Measurements from ENCODE around the gene FNDC10. TPM values are rescaled to one million over a fixed set of nuclear protein-coding genes. Genes with fewer than 3 reads are reported as not detected.
A peak's percentile ranks its signal among the peaks of the same experiment; 100 is the strongest.

The FNDC10 gene
- total RNA-seq, 4 donors from 2014 or later, result 1.5 to 4.6 (median 3.7) TPM

- DNase-seq, result no peak
- Histone ChIP-seq H3K27me3 (peaks cover 61% of the 10 kb centered on the region), H3K9me3 (no peaks in the 10 kb centered on the region), H3K36me3 (no peaks in the 10 kb centered on the region), H3K4me3 (no peak overlapping the region), H3K27ac (no peak overlapping the region), H3K4me1 (no peaks in the 10 kb centered on the region)
- TF ChIP-seq POLR2A (IDR thresholded peaks at IDR 0.05), result no peak
- TF ChIP-seq POLR2AphosphoS5 (IDR thresholded peaks at IDR 0.05), result no peak
- no peak for TF ChIP-seq CTCF (IDR thresholded peaks at IDR 0.05)
- TF ChIP-seq EP300 (IDR thresholded peaks at IDR 0.05; ENCODE audit: low read depth), result no peak
- in situ Hi-C loops (cut with MboI; ENCODE audit: low pct_ligation_motif_present in 1 of 4, low pct_unique_long_range_greater_than_20kb in 1 of 4, low sequenced_read_pairs in 3 of 4), result no loop called here
- intact Hi-C loops (cut with DNase I; ENCODE audit: low total_unique reads), result no loop called here
- 56 to 69% methylated on average over 2 to 9 of the region's 9 CpGs for WGBS, 2 donors (ENCODE audit: low coverage in 1 of 2)
These were observed 17.2 kb downstream of the FNDC10 start for GRCh38 chr1:1582585-1583346.

GRCh38 chr1:1578371-1578940, 21.5 kb downstream of the FNDC10 start:
- H3K27me3 ChIP-seq, result peaks cover 38% of the 10 kb centered on the region
- H3K9me3 ChIP-seq, result no peaks in the 10 kb centered on the region
- DNase-seq, result no peak
- in situ Hi-C loops (cut with MboI; ENCODE audit: low pct_ligation_motif_present in 1 of 4, low pct_unique_long_range_greater_than_20kb in 1 of 4, low sequenced_read_pairs in 3 of 4), result no loop called here
- TF ChIP-seq POLR2AphosphoS5 (IDR thresholded peaks at IDR 0.05), result no peak
- TF ChIP-seq CTCF (IDR thresholded peaks at IDR 0.05), result no peak
- no peak for TF ChIP-seq POLR2A (IDR thresholded peaks at IDR 0.05)
- no peak for TF ChIP-seq EP300 (IDR thresholded peaks at IDR 0.05; ENCODE audit: low read depth)
- intact Hi-C loops (cut with DNase I; ENCODE audit: low total_unique reads), result loop anchor here (5.0 kb wide), 1 partner anchor 239 kb away; no protein-coding TSS in a partner anchor
- no peaks in the 10 kb centered on the region for H3K36me3 ChIP-seq
- no peak overlapping the region for H3K4me3 ChIP-seq
- no peak overlapping the region for H3K27ac ChIP-seq
- peaks cover 5 to 18% (median 12%) of the 10 kb centered on the region in 4 donors for H3K4me1 ChIP-seq
- 80 to 85% methylated on average over 1 to 10 of the region's 13 CpGs for WGBS, 2 donors (ENCODE audit: low coverage in 1 of 2)

GRCh38 chr1:1577367-1578011, 22.4 kb downstream of the FNDC10 start:
- in situ Hi-C loops (cut with MboI; ENCODE audit: low pct_ligation_motif_present in 1 of 4, low pct_unique_long_range_greater_than_20kb in 1 of 4, low sequenced_read_pairs in 3 of 4), result no loop called here
- peak overlapping the region in 1 of 4 donors; percentile 18 for H3K27ac ChIP-seq
- intact Hi-C loops (cut with DNase I; ENCODE audit: low total_unique reads), result loop anchor here (5.0 kb wide), 1 partner anchor 240 kb away; no protein-coding TSS in a partner anchor
- no peaks in the 10 kb centered on the region for H3K9me3 ChIP-seq
- H3K36me3 ChIP-seq, result no peaks in the 10 kb centered on the region
- H3K4me1 ChIP-seq, result peaks cover 10 to 28% (median 21%) of the 10 kb centered on the region in 4 donors
- 42% methylated on average over 5 of the region's 10 CpGs; no CpG with 5 or more reads in 1 of the 2 donors for WGBS, 2 donors (ENCODE audit: low coverage in 1 of 2)
- no peak for TF ChIP-seq POLR2AphosphoS5 (IDR thresholded peaks at IDR 0.05)
- no peak for TF ChIP-seq POLR2A (IDR thresholded peaks at IDR 0.05)
- TF ChIP-seq CTCF (IDR thresholded peaks at IDR 0.05), result no peak
- no peak for TF ChIP-seq EP300 (IDR thresholded peaks at IDR 0.05; ENCODE audit: low read depth)
- peak; percentile 25 for DNase-seq
- peaks cover 29% of the 10 kb centered on the region for H3K27me3 ChIP-seq
- H3K4me3 ChIP-seq, result no peak overlapping the region
